Spleen (tissue), 7 donors: ENCODE measurements around the gene POTEF.
"Not testable (repeated sequence)": the region's sequence is repeated elsewhere in the genome, so short reads cannot be mapped to it uniquely, and the experiment has no call there.

ENCODE experiments used
- CTCF ChIP-seq, 11 experiments: fragments of 200-600 bp in 7 of 11; fragments of 450-650 bp in 4 of 11; sonication (generic) in 4 of 11; IDR thresholded peaks in 8 of 11; conservative IDR thresholded peaks in 3 of 11; 1 replicate in 7 of 11; 2 replicates in 4 of 11; pipeline versions ENCODE4 v1.4.0 to v1.8.0; 2016 to 2021; ENCODE audit warnings: antibody characterized with exemption in 11 of 11, inconsistent platforms in 4 of 11, mild to moderate bottlenecking in 1 of 11
- POLR2A ChIP-seq, 3 donors: fragments of 450-650 bp; IDR thresholded peaks; one replicate each; pipeline ENCODE4 v1.5.1; 2017; ENCODE audit warnings: antibody characterized with exemption in 3 of 3, mild to moderate bottlenecking in 1 of 3
- POLR2AphosphoS5 ChIP-seq, 3 donors: sonication (generic); formaldehyde crosslinking; IDR thresholded peaks; one replicate each; pipeline ENCODE4 v1.5.1; 2017; ENCODE audit warnings: antibody characterized with exemption in 3 of 3
- donor health status: DM: no; HTN: no; CAD: no; lungs with moderate emphysema.
- donor health status: DM: no; HTN: no; CAD: no.
- donor health status: DM: no; HTN: no; CAD: no.

- TF ChIP-seq POLR2A (IDR thresholded peaks at IDR 0.05); CTCF (IDR thresholded peaks at IDR 0.05 in 8 of 11, conservative IDR thresholded peaks at IDR 0.05 in 3 of 11); POLR2AphosphoS5 (IDR thresholded peaks at IDR 0.05): not testable (repeated sequence)
These were observed 40.1 kb upstream of the POTEF start for GRCh38 chr2:130169163-130169562.
